Neural cell (in vitro differentiated cells): ENCODE data around the gene CACNA2D2. TPM values are rescaled to one million over a fixed set of nuclear protein-coding genes. Genes with fewer than 3 reads are reported as not detected.
A peak's percentile ranks its signal among the peaks of the same experiment; 100 is the strongest.

Experiments used
- H2AFZ ChIP-seq: fragments of 200-600, 300-800 bp; sonication (generic), shearing (Covaris generic); 2 replicates; pipeline ENCODE4 v1.6.0; 2014; ENCODE audit warnings: low read depth, mild to moderate bottlenecking, antibody characterized with exemption, low read length, moderate library complexity
- H3F3A ChIP-seq: fragments of 200-600 bp; shearing (Covaris generic); 2 replicates; pipeline ENCODE4 v1.6.1; 2016; ENCODE audit warnings: mild to moderate bottlenecking, moderate library complexity, mixed read lengths, antibody characterized with exemption, low read length; ENCODE audit not compliant: insufficient read depth, poor library complexity, severe bottlenecking
- H3K27ac ChIP-seq: fragments of 200-600, 300-800 bp; sonication (generic), shearing (Covaris generic); 2 replicates; pipeline ENCODE4 v1.5.1; 2014; ENCODE audit warnings: mild to moderate bottlenecking, low read length, moderate library complexity
- H3K27me3 ChIP-seq: fragments of 300-800, 200-600 bp; sonication (generic), shearing (Covaris generic); 2 replicates; pipeline ENCODE4 v1.6.0; 2014; ENCODE audit warnings: mild to moderate bottlenecking, low read depth, low read length, moderate library complexity; ENCODE audit not compliant: insufficient read depth
- H3K36me3 ChIP-seq: fragments of 300-800, 200-600 bp; sonication (generic), shearing (Covaris generic); 2 replicates; pipeline ENCODE4 v1.5.1; 2014; ENCODE audit warnings: mild to moderate bottlenecking, antibody characterized with exemption, low read length, moderate library complexity; ENCODE audit not compliant: insufficient read depth
- H3K4me2 ChIP-seq: fragments of 300-800, 200-600 bp; sonication (generic), shearing (Covaris generic); 2 replicates; pipeline ENCODE4 v1.6.0; 2014; ENCODE audit warnings: mild to moderate bottlenecking, low read length
- H3K4me3 ChIP-seq: fragments of 300-800, 200-600 bp; sonication (generic), shearing (Covaris generic); 2 replicates; pipeline ENCODE4 v1.5.1; 2014; ENCODE audit warnings: mild to moderate bottlenecking, low read length, moderate library complexity
- H3K79me2 ChIP-seq: fragments of 200-600 bp; shearing (Covaris generic); replicated peaks from 2 replicates; pipeline ENCODE4 v1.6.0; 2014; ENCODE audit warnings: mild to moderate bottlenecking, low read length, moderate library complexity; ENCODE audit not compliant: insufficient read depth
- H3K9ac ChIP-seq: fragments of 300-800, 200-600 bp; sonication (generic), shearing (Covaris generic); 2 replicates; pipeline ENCODE4 v1.6.1; 2016; ENCODE audit warnings: mild to moderate bottlenecking, low read length, mixed read lengths
- H3K9me2 ChIP-seq: fragments of 200-600 bp; shearing (Covaris generic); 2 replicates; pipeline ENCODE4 v1.6.1; 2016; ENCODE audit warnings: mild to moderate bottlenecking, low read length, mixed read lengths; ENCODE audit not compliant: insufficient read depth
- H3K9me3 ChIP-seq: fragments of 200-600, 300-800 bp; sonication (generic), shearing (Covaris generic); 2 replicates; pipeline ENCODE4 v1.6.1; 2016; ENCODE audit warnings: mild to moderate bottlenecking, mixed run types, low read length, moderate library complexity, mixed read lengths
- H4K20me1 ChIP-seq: fragments of 200-600 bp; shearing (Covaris generic); 2 replicates; pipeline ENCODE4 v1.6.1; 2016; ENCODE audit warnings: mild to moderate bottlenecking, mixed run types; ENCODE audit not compliant: insufficient read depth
- CTCF ChIP-seq: fragments of 450-650 bp; IDR thresholded peaks from 2 replicates; pipeline ENCODE4 v1.5.1; 2014; ENCODE audit warnings: antibody characterized with exemption, mild to moderate bottlenecking, moderate library complexity; ENCODE audit not compliant: poor library complexity, severe bottlenecking
- EP300 ChIP-seq: fragments of 450-650 bp; conservative IDR thresholded peaks from 2 replicates; pipeline ENCODE4 v1.6.1; 2014; ENCODE audit warnings: antibody characterized with exemption, mild to moderate bottlenecking, moderate library complexity; ENCODE audit not compliant: poor library complexity, severe bottlenecking
- EZH2 ChIP-seq: fragments of 200-600, 300-800 bp; shearing (Covaris generic), sonication (generic); IDR thresholded peaks from 2 replicates; pipeline ENCODE4 v1.6.1; 2014; ENCODE audit warnings: antibody characterized with exemption, low read length, borderline replicate concordance, mild to moderate bottlenecking; ENCODE audit not compliant: insufficient read depth, poor library complexity, severe bottlenecking
- MXI1 ChIP-seq: fragments of 450-650 bp; conservative IDR thresholded peaks from 2 replicates; pipeline ENCODE4 v1.6.1; 2014; ENCODE audit warnings: antibody characterized with exemption, mild to moderate bottlenecking; ENCODE audit not compliant: poor library complexity, severe bottlenecking
- POLR2AphosphoS5 ChIP-seq: IDR thresholded peaks from 2 replicates; pipeline ENCODE4 v1.6.1; 2012
- RAD21 ChIP-seq: fragments of 450-650 bp; conservative IDR thresholded peaks from 2 replicates; pipeline ENCODE4 v1.6.1; 2014; ENCODE audit warnings: antibody characterized with exemption, mild to moderate bottlenecking, moderate library complexity
- SMC3 ChIP-seq: fragments of 450-650 bp; conservative IDR thresholded peaks from 2 replicates; pipeline ENCODE4 v1.6.1; 2014; ENCODE audit warnings: antibody characterized with exemption, mild to moderate bottlenecking, moderate library complexity; ENCODE audit not compliant: poor library complexity
- TAF1 ChIP-seq: IDR thresholded peaks from 2 replicates; pipeline ENCODE4 v1.6.1; 2012; ENCODE audit warnings: low read depth
- polyA plus RNA-seq: library from polyadenylated mRNA; depleted of rRNA; stranded (reverse); fragments of >200 nt; gene quantifications from 2 replicates; pipeline ENCODE4 v1.2.3, GENCODE V29; 2014
- TF ChIP-seq, protein P1 (sequence below): IDR thresholded peaks from 2 replicates; pipeline ENCODE4 v1.6.1; 2012; ENCODE audit warnings: borderline replicate concordance

The CACNA2D2 gene
- polyA plus RNA-seq, 1 donor from 2014 or later, result 7.8 TPM

DNA sequence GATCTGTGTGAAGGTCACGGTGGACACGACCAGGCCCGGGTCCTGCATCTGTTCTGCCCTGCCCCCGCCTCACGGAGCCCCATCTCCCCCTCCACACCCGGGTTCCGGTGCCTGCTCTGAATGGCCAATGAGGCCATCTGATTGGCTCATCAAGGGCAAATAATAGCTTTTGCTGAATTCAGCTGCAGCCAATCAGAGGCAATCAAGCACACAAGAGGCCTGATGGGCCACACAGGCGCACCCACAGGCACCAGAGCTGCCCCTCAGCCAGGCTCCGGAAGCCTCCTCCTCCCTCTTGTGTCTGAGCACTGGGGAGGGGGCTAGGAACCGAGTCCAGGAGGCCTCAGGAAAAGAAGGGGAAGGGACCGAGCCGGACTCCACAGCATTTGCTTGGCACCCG, 49.5 kb downstream of the CACNA2D2 start:
- Histone ChIP-seq H3K36me3 (no peaks in the 10 kb centered on the region), H2AFZ (no peak overlapping the region), H3K4me2 (no peak overlapping the region), H3K79me2 (no peaks in the 10 kb centered on the region), H4K20me1 (no peaks in the 10 kb centered on the region), H3K9me3 (no peaks in the 10 kb centered on the region), H3K27me3 (no peaks in the 10 kb centered on the region), H3K4me3 (no peak overlapping the region), H3F3A (no peaks in the 10 kb centered on the region), H3K9me2 (no peaks in the 10 kb centered on the region), H3K9ac (no peak overlapping the region), H3K27ac (no peak overlapping the region)
- TF ChIP-seq POLR2AphosphoS5, result no peak

DNA sequence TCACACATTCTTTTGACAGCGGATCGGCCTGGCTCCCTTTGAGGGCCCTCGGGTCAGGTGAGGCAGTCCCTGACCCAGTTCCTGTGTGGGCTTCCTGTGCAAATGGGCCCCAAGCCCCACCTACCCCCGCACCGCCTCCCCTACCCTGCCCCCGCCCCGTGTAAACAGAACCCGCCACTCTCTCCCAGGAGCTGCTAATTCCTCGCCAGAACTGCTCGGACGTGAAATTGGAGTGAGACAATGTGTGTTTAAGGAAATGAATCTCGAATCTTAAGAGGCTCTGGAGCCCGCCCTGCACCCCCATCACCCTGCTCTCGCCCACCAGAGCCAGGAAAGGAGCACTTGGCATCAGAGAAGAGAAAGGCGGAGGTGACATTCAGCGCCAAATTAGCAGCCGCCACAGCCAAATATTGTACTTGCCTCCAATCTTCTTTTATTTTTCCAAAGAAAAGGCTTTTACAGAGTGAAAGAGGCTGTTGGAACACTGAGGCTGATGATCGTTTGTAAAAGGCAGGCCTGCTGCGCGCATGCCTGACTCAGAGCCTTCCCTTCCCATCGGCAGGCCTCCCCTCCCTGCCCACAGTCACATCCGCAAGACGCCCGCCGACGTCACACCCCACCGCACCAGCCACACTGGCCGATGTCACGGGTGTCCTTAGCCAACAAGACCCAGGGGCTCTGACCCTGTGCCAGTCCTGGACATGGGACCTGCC, 53.1 kb downstream of the CACNA2D2 start:
- no peak for TF ChIP-seq EZH2
- no peak for TF ChIP-seq CTCF
- TF ChIP-seq RAD21, result no peak
- TF ChIP-seq POLR2AphosphoS5, result no peak
- no peak for TF ChIP-seq SMC3
- no peak for TF ChIP-seq EP300
- TF ChIP-seq TAF1, result no peak
- TF ChIP-seq MXI1, result no peak
- TF ChIP-seq, protein P1, sequence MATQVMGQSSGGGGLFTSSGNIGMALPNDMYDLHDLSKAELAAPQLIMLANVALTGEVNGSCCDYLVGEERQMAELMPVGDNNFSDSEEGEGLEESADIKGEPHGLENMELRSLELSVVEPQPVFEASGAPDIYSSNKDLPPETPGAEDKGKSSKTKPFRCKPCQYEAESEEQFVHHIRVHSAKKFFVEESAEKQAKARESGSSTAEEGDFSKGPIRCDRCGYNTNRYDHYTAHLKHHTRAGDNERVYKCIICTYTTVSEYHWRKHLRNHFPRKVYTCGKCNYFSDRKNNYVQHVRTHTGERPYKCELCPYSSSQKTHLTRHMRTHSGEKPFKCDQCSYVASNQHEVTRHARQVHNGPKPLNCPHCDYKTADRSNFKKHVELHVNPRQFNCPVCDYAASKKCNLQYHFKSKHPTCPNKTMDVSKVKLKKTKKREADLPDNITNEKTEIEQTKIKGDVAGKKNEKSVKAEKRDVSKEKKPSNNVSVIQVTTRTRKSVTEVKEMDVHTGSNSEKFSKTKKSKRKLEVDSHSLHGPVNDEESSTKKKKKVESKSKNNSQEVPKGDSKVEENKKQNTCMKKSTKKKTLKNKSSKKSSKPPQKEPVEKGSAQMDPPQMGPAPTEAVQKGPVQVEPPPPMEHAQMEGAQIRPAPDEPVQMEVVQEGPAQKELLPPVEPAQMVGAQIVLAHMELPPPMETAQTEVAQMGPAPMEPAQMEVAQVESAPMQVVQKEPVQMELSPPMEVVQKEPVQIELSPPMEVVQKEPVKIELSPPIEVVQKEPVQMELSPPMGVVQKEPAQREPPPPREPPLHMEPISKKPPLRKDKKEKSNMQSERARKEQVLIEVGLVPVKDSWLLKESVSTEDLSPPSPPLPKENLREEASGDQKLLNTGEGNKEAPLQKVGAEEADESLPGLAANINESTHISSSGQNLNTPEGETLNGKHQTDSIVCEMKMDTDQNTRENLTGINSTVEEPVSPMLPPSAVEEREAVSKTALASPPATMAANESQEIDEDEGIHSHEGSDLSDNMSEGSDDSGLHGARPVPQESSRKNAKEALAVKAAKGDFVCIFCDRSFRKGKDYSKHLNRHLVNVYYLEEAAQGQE, result no peak
- Histone ChIP-seq H3K9me2 (no peaks in the 10 kb centered on the region), H3K4me3 (no peak overlapping the region), H3K36me3 (no peaks in the 10 kb centered on the region), H3K4me2 (no peak overlapping the region), H3F3A (no peaks in the 10 kb centered on the region), H4K20me1 (no peaks in the 10 kb centered on the region), H3K9ac (peak overlapping the region; percentile 20), H3K27me3 (no peaks in the 10 kb centered on the region), H3K79me2 (no peaks in the 10 kb centered on the region), H3K9me3 (no peaks in the 10 kb centered on the region), H3K27ac (no peak overlapping the region), H2AFZ (no peak overlapping the region)
